Skeletal muscle satellite cell (primary cell): Measurements from ENCODE around the gene RPL7A. TPM values are rescaled to one million over a fixed set of nuclear protein-coding genes. Genes with fewer than 3 reads are reported as not detected.

Source experiments
- H3K27me3 ChIP-seq: 2 replicates; pipeline ENCODE4 v1.7.0; 2013; ENCODE audit warnings: low read length; ENCODE audit not compliant: control insufficient read depth, insufficient read depth
- H3K36me3 ChIP-seq: 2 replicates; pipeline ENCODE4 v1.7.0; 2013; ENCODE audit warnings: mild to moderate bottlenecking, control low read depth, low read length; ENCODE audit not compliant: insufficient read depth
- H3K4me1 ChIP-seq: 2 replicates; pipeline ENCODE4 v1.7.0; 2013; ENCODE audit warnings: low read length; ENCODE audit not compliant: control insufficient read depth, insufficient read depth
- H3K4me2 ChIP-seq: 2 replicates; pipeline ENCODE4 v1.7.0; 2013; ENCODE audit warnings: mild to moderate bottlenecking, low read length
- H3K4me3 ChIP-seq: 2 replicates; pipeline ENCODE4 v1.7.0; 2013; ENCODE audit warnings: low read length
- H3K9ac ChIP-seq: 2 replicates; pipeline ENCODE4 v1.7.0; 2013; ENCODE audit warnings: mild to moderate bottlenecking, low read depth, low read length, moderate library complexity
- H3K9me3 ChIP-seq: replicated peaks from 2 replicates; pipeline ENCODE4 v1.7.0; 2013; ENCODE audit warnings: mild to moderate bottlenecking, control low read depth, low read length
- small RNA-seq: library from RNA; depleted of rRNA; stranded (forward); fragments of <200 nt; gene quantifications from one replicate; pipeline ENCODE3, GENCODE V24; 2012

Gene RPL7A

GRCh38 chr9:133397895-133398294 is 49.9 kb downstream of the RPL7A start:
- Histone ChIP-seq H3K9me3 (no peaks in the 10 kb centered on the region), H3K4me1 (no peaks in the 10 kb centered on the region), H3K4me3 (no peak overlapping the region), H3K36me3 (no peaks in the 10 kb centered on the region), H3K4me2 (no peak overlapping the region), H3K27me3 (peaks cover 46% of the 10 kb centered on the region), H3K9ac (no peak overlapping the region)

GRCh38 chr9:133400292-133400691 is 52.3 kb downstream of the RPL7A start:
- H3K36me3 ChIP-seq, result peaks cover 8% of the 10 kb centered on the region
- H3K27me3 ChIP-seq, result peaks cover 30% of the 10 kb centered on the region
- H3K9me3 ChIP-seq, result no peaks in the 10 kb centered on the region
- H3K4me2 ChIP-seq, result no peak overlapping the region
- H3K9ac ChIP-seq, result no peak overlapping the region
- no peak overlapping the region for H3K4me3 ChIP-seq
- no peaks in the 10 kb centered on the region for H3K4me1 ChIP-seq

Small RNA genes lying within 50 kb of the gene (small RNA-seq; reads per million reads assigned to genes)
- gene RF00019, result not detected
- not detected for gene SNORD24
- not detected for gene SNORD36A
- gene SNORD36B, result not detected
- gene SNORD36C, result not detected
